Measurements from ENCODE around the gene HOXD10. TPM values are rescaled to one million over a fixed set of nuclear protein-coding genes. Genes with fewer than 3 reads are reported as not detected.

HOXD10 gene
- total and polyA plus RNA-seq, 9 of the 15 experiments (the other 6 are each of a cell fraction or from before 2014, with no cell fraction given): not detected

DNA sequence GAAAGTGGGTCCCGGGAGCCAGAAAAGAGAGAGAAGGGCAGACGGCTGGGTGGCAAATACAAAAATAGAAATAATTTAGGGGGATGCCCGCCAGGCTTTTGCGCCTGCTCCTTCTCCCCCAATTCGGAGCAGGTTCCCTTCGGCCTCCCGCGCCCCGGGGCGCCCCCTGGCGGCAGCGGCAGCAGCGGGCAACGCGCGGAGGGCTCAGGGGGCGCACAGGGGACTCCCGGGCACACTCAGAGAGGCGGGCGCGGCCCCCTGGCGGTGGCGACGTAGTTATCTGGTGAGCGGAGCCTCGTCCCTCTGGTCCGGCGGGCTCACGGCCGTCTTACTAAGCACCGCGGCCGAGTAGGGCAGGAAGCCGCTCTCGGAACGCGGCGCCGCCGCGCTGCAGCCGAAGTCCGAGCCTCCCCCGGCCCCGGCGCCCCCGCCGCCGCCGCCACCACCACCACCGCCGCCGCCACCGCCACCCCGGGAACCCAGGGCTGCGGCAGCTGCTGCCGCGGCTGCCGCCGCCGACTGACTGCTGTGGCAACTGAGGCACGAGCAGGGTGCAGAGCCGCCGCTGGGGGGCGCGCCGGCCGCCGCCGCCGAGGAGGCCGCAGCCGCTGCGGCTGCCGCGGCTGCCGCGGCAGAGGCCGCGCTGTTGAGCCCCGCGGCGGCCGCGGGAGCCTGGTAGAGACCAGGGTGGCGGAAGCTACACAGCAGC is 36.6 kb upstream of the HOXD10 start (continued):
- peak; percentile 89 for TF ChIP-seq GATAD2A (IDR thresholded peaks at IDR 0.05)
- no peak for TF ChIP-seq THRAP3 (IDR thresholded peaks at IDR 0.05; ENCODE audit: borderline replicate concordance)
- TF ChIP-seq, protein P1, sequence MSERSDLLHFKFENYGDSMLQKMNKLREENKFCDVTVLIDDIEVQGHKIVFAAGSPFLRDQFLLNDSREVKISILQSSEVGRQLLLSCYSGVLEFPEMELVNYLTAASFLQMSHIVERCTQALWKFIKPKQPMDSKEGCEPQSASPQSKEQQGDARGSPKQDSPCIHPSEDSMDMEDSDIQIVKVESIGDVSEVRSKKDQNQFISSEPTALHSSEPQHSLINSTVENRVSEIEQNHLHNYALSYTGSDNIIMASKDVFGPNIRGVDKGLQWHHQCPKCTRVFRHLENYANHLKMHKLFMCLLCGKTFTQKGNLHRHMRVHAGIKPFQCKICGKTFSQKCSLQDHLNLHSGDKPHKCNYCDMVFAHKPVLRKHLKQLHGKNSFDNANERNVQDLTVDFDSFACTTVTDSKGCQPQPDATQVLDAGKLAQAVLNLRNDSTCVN (CRISPR knock-in tag; IDR thresholded peaks at IDR 0.05): no peak
- no peak for TF ChIP-seq CHD4 (IDR thresholded peaks at IDR 0.05; ENCODE audit: insufficient read depth, insufficient replicate concordance, low read depth, low read length, poor library complexity, severe bottlenecking)
- peak; percentile 69 for TF ChIP-seq CCNT2 (IDR thresholded peaks at IDR 0.05; ENCODE audit: borderline replicate concordance, extremely low read depth, insufficient read length, low read depth, low read length)
- TF ChIP-seq CC2D1A (IDR thresholded peaks at IDR 0.05): no peak
- TF ChIP-seq RBM39 (optimal IDR thresholded peaks at IDR 0.05; ENCODE audit: low read depth, low read length): no peak
- no peak for TF ChIP-seq FOXK1 (CRISPR knock-in tag; IDR thresholded peaks at IDR 0.05; ENCODE audit: borderline replicate concordance)
- TF ChIP-seq LCOR (CRISPR knock-in tag; IDR thresholded peaks at IDR 0.05): peak; percentile 74; the same call in 1 of the 2 replicates
- TF ChIP-seq TEAD4 (IDR thresholded peaks at IDR 0.05; ENCODE audit: low read length): no peak
- peak; percentile 31; the same call in 1 of the 2 replicates for TF ChIP-seq TEAD4 (CRISPR knock-in tag; IDR thresholded peaks at IDR 0.05; ENCODE audit: borderline replicate concordance)
- no peak for TF ChIP-seq ZNF717 (CRISPR knock-in tag; IDR thresholded peaks at IDR 0.05)
- TF ChIP-seq FOXP1 (CRISPR knock-in tag; IDR thresholded peaks at IDR 0.05): 0 out of 2 replicates have a peak, but pooled peaks have one; percentile 21
- TF ChIP-seq CBX2 (IDR thresholded peaks at IDR 0.05; ENCODE audit: insufficient read depth, low read length, poor library complexity, severe bottlenecking): no peak
- no peak for TF ChIP-seq PPARD (CRISPR knock-in tag; IDR thresholded peaks at IDR 0.05)
- TF ChIP-seq, protein P2, sequence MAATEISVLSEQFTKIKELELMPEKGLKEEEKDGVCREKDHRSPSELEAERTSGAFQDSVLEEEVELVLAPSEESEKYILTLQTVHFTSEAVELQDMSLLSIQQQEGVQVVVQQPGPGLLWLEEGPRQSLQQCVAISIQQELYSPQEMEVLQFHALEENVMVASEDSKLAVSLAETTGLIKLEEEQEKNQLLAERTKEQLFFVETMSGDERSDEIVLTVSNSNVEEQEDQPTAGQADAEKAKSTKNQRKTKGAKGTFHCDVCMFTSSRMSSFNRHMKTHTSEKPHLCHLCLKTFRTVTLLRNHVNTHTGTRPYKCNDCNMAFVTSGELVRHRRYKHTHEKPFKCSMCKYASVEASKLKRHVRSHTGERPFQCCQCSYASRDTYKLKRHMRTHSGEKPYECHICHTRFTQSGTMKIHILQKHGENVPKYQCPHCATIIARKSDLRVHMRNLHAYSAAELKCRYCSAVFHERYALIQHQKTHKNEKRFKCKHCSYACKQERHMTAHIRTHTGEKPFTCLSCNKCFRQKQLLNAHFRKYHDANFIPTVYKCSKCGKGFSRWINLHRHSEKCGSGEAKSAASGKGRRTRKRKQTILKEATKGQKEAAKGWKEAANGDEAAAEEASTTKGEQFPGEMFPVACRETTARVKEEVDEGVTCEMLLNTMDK (IDR thresholded peaks at IDR 0.05; ENCODE audit: borderline replicate concordance, insufficient read depth, low read depth, low read length, poor library complexity, severe bottlenecking): peak; percentile 94
- no peak; the same call in none of the 2 replicates for TF ChIP-seq CXXC5 (CRISPR knock-in tag; IDR thresholded peaks at IDR 0.05)
- TF ChIP-seq ZNF165 (CRISPR knock-in tag; IDR thresholded peaks at IDR 0.05; ENCODE audit: borderline replicate concordance): no peak
- TF ChIP-seq, protein P3, sequence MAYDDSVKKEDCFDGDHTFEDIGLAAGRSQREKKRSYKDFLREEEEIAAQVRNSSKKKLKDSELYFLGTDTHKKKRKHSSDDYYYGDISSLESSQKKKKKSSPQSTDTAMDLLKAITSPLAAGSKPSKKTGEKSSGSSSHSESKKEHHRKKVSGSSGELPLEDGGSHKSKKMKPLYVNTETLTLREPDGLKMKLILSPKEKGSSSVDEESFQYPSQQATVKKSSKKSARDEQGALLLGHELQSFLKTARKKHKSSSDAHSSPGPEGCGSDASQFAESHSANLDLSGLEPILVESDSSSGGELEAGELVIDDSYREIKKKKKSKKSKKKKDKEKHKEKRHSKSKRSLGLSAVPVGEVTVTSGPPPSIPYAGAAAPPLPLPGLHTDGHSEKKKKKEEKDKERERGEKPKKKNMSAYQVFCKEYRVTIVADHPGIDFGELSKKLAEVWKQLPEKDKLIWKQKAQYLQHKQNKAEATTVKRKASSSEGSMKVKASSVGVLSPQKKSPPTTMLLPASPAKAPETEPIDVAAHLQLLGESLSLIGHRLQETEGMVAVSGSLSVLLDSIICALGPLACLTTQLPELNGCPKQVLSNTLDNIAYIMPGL (CRISPR knock-in tag; IDR thresholded peaks at IDR 0.05): peak; percentile 68; the same call in 1 of the 2 replicates
